GM19023 (cell line): ENCODE results near the gene GMIP.
A peak's percentile ranks its signal among the peaks of the same experiment; 100 is the strongest.

Experiments
- ATAC-seq: cut with Tn5 transposase; IDR thresholded peaks from one replicate; pipeline ENCODE4 v1.9.1; 2021; ENCODE audit warnings: mild to moderate bottlenecking, moderate library complexity; ENCODE audit not compliant: unreplicated experiment

The GMIP gene

GRCh38 chr19:19659646-19660245 is 16.3 kb upstream of the GMIP start:
- no peak for ATAC-seq

GRCh38 chr19:19657397-19657783 is 13.9 kb upstream of the GMIP start:
- ATAC-seq, result no peak

- ATAC-seq, result no peak
Observed at GRCh38 chr19:19656451-19657396, 13.3 kb upstream of the GMIP start.

GRCh38 chr19:19655641-19656343 is 12.3 kb upstream of the GMIP start:
- ATAC-seq, result no peak

- no peak for ATAC-seq
Observed at GRCh38 chr19:19655051-19655594, 11.7 kb upstream of the GMIP start.

- ATAC-seq, result no peak
Observed at GRCh38 chr19:19654441-19654840, 11.0 kb upstream of the GMIP start.

- no peak for ATAC-seq
Observed at GRCh38 chr19:19653597-19654147, 10.2 kb upstream of the GMIP start.

GRCh38 chr19:19652482-19653295 is 9.2 kb upstream of the GMIP start:
- no peak for ATAC-seq

- no peak for ATAC-seq
Observed at GRCh38 chr19:19651076-19651475, 7.6 kb upstream of the GMIP start.

- ATAC-seq, result no peak
Observed at GRCh38 chr19:19650331-19650730, 6.9 kb upstream of the GMIP start.

- no peak for ATAC-seq
Observed at GRCh38 chr19:19649580-19649995, 6.1 kb upstream of the GMIP start.

- ATAC-seq, result no peak
Observed at GRCh38 chr19:19649155-19649554, 5.7 kb upstream of the GMIP start.

- no peak for ATAC-seq
Observed at GRCh38 chr19:19647037-19647835, 3.8 kb upstream of the GMIP start.

GRCh38 chr19:19645233-19645870 is 1.9 kb upstream of the GMIP start:
- no peak for ATAC-seq

- no peak for ATAC-seq
Observed at GRCh38 chr19:19644054-19644388, 564 bp upstream of the GMIP start.

GRCh38 chr19:19642506-19643157 is 825 bp downstream of the GMIP start:
- peak; percentile 15 for ATAC-seq

GRCh38 chr19:19637523-19638251 is 5.8 kb downstream of the GMIP start:
- ATAC-seq, result no peak

- no peak for ATAC-seq
Observed at GRCh38 chr19:19637186-19637522, 6.3 kb downstream of the GMIP start.
